GM12873 (cell line): ENCODE results near the gene IRF8.

Source experiments
- CTCF ChIP-seq: IDR thresholded peaks from 2 replicates; pipeline ENCODE4 v1.5.1; 2012; ENCODE audit warnings: low read depth, mild to moderate bottlenecking, moderate library complexity, low read length, control low read depth; ENCODE audit not compliant: insufficient read depth; ENCODE audit errors: missing control alignments

The IRF8 gene

GRCh38 chr16:85908889-85909589, 10.1 kb downstream of the IRF8 start:
- TF ChIP-seq CTCF: no peak

- TF ChIP-seq CTCF: no peak
Observed at GRCh38 chr16:85909932-85910853, 11.2 kb downstream of the IRF8 start.

DNA sequence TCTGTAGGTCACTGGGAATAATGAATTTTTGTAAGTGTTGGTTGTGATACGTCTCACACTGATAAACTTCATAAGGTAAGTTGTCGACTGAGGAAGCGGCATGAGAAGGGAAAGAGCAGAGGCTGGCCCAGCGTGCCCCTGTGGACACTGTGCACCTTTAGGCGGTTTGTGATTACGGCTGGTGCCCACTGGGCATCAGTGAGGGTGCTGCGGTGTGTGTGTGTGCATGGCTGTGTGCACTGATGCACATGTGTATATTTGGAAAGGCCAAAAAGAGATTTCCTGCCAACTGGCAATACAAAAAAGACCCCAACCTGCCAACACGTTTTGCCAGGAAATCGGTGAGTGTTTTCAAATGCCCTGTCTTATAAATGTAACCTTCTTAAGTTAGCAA, 11.9 kb downstream of the IRF8 start:
- no peak for TF ChIP-seq CTCF

GRCh38 chr16:85911251-85911930, 12.4 kb downstream of the IRF8 start:
- TF ChIP-seq CTCF: no peak

- no peak for TF ChIP-seq CTCF
Observed at GRCh38 chr16:85912211-85912974, 13.4 kb downstream of the IRF8 start.

- TF ChIP-seq CTCF: no peak
Observed at GRCh38 chr16:85913141-85913601, 14.2 kb downstream of the IRF8 start.
